T-helper 1 cell treated with Interleukin-12 subunit alpha and Interleukin-12 subunit beta and Interleukin-4 antibody, amounts not matched to agents 30 μg/mL and 1 μg/mL, for 36 hours (primary cell): Measurements from ENCODE around the gene CD2BP2.

Experiments used
- H3K27ac Mint-ChIP-seq: one replicate; pipeline ENCODE4 v1.8.0; 2021; ENCODE audit warnings: mild to moderate bottlenecking, mixed read lengths
- H3K27me3 Mint-ChIP-seq: one replicate; pipeline ENCODE4 v1.8.0; 2021; ENCODE audit warnings: low read depth, mixed read lengths
- H3K36me3 Mint-ChIP-seq: one replicate; pipeline ENCODE4 v1.8.0; 2021; ENCODE audit warnings: low read depth, mixed read lengths
- H3K4me1 Mint-ChIP-seq: one replicate; pipeline ENCODE4 v1.8.0; 2021; ENCODE audit warnings: low read depth, mixed read lengths
- H3K4me3 Mint-ChIP-seq: one replicate; pipeline ENCODE4 v1.8.0; 2021; ENCODE audit warnings: mild to moderate bottlenecking, moderate library complexity, mixed read lengths
- H3K9me3 Mint-ChIP-seq: one replicate; pipeline ENCODE4 v1.8.0; 2021; ENCODE audit warnings: mixed read lengths

The CD2BP2 gene

DNA sequence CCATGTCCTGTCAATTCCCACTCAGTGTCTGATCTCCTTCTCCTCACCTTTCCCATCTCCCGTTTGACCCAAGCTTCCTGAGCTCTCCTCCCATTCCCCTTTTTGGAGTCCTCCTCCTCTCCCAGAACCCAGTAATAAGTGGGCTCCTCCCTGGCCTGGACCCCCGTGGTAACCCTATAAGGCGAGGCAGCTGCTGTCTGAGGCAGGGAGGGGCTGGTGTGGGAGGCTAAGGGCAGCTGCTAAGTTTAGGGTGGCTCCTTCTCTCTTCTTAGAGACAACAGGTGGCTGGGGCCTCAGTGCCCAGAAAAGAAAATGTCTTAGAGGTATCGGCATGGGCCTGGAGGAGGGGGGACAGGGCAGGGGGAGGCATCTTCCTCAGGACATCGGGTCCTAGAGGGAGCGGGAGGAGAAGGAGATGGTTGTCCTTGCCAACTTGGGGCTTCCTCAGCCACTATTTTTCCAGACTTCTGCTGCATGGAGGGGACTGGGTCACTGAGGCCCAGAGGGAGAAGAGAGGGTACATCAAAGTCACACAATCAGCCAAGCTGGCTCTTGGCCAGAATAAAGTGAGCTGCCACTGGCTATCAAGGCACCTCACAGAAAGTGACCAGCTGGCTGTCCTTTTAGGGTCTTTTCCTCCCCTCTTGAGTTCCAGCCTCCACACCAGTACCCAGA, 17.1 kb upstream of the CD2BP2 start:
- H3K4me1 Mint-ChIP-seq, result peaks cover 25% of the 10 kb centered on the region
- peak overlapping the region; percentile 94 for H3K27ac Mint-ChIP-seq

GRCh38 chr16:30371248-30371816, 16.2 kb upstream of the CD2BP2 start:
- peaks cover 12% of the 10 kb centered on the region for H3K36me3 Mint-ChIP-seq
- H3K4me1 Mint-ChIP-seq, result peaks cover 30% of the 10 kb centered on the region
- H3K27me3 Mint-ChIP-seq, result no peaks in the 10 kb centered on the region
- H3K9me3 Mint-ChIP-seq, result no peaks in the 10 kb centered on the region
- peak overlapping the region; percentile 94 for H3K27ac Mint-ChIP-seq
- peak overlapping the region; percentile 84 for H3K4me3 Mint-ChIP-seq

More for the DNA sequence above, 17.1 kb upstream of the CD2BP2 start:
- H3K4me3 Mint-ChIP-seq, result peak overlapping the region; percentile 84
- no peaks in the 10 kb centered on the region for H3K27me3 Mint-ChIP-seq
- peaks cover 9% of the 10 kb centered on the region for H3K36me3 Mint-ChIP-seq
- H3K9me3 Mint-ChIP-seq, result no peaks in the 10 kb centered on the region

- Mint-ChIP-seq H3K9me3 (no peaks in the 10 kb centered on the region), H3K27ac (peak within 1 kb of the TSS; percentile 94), H3K36me3 (peaks cover 14% of the 10 kb centered on the region), H3K4me3 (peak within 1 kb of the TSS; percentile 87), H3K4me1 (peaks cover 33% of the 10 kb centered on the region), H3K27me3 (no peaks in the 10 kb centered on the region)
These were observed 15.5 kb upstream of the CD2BP2 start, which contains the start of gene TBC1D10B for GRCh38 chr16:30370456-30371247. Gene TBC1D10B (minus strand): TSS chr16:30370494. CDS start chr16:30370183, 311 bp downstream.

DNA sequence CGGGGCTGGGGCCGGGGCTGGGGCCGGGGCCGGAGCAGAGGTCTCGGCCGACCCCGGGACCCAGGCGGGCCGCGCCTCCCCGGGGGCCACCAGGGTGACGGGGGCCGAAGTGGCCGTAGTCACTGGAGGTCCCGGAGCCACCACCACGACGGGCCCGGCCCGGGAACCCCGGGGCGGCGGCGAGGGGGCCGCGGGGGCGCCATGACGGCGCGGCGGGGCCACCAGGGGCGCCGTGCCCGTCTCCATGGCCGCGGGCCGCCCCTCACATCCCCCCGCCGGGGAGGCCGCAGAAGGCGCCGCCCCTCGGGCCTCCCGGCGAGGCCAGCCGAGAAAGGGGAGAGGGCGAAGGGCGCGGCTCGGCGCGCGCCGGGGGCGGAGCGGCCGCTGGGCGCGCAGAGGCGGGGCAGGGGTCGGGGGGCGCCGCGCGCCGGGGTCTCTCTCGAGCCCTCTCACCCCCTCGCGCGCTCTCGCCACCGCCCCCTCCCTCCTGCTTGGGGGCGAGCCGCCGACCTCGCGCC, 14.9 kb upstream of the CD2BP2 start:
- Mint-ChIP-seq H3K36me3 (peaks cover 21% of the 10 kb centered on the region), H3K4me3 (peak overlapping the region; percentile 84), H3K9me3 (no peaks in the 10 kb centered on the region), H3K27me3 (no peaks in the 10 kb centered on the region), H3K4me1 (peaks cover 35% of the 10 kb centered on the region), H3K27ac (no peak overlapping the region)

DNA sequence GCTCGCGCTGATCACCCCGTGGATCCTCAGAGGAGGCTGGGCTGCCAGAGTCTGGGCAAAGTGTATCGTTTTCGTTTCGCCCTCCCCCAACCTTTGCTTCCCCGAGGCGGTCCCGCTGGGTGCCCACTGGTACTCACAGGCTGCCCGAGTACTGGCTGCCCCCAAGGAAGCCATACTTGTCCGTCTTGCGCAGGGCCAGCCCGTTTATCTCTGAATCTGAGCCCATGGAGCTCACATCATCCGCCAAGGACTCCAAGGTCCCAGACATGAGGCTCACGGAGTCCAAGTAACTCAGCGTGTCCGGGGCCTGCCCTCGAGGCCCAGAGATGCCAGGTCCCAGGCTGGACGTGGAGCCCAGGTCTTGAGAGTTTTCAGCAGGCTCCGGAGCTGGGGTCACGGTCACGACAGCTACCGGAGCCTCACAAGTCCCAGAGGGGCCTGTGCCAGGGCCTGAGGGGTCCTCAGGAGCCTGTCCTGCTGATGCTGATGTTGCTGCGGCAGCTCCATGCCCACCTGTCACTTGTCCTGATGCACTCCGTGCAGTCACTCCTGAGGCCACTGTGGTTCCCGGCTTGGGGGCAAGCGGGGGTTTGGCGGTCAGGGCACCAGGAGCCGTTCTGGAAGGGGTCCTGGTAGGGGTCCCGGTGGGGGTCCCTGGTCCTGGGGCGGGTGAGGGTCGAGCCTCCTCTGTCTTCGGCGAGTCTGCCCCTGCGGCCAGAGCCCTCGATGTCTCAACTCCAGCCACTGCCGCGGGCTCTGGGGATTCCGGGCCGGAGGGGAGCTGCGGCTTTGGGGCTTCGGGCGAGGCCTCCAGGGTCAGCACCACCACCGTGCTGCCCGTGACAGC, 14.2 kb upstream of the CD2BP2 start:
- H3K27me3 Mint-ChIP-seq, result no peaks in the 10 kb centered on the region
- H3K36me3 Mint-ChIP-seq, result peaks cover 25% of the 10 kb centered on the region
- H3K9me3 Mint-ChIP-seq, result no peaks in the 10 kb centered on the region
- H3K4me1 Mint-ChIP-seq, result peaks cover 35% of the 10 kb centered on the region
- H3K27ac Mint-ChIP-seq, result peak overlapping the region; percentile 74
- peak overlapping the region; percentile 87 for H3K4me3 Mint-ChIP-seq

GRCh38 chr16:30368792-30369090, 13.6 kb upstream of the CD2BP2 start:
- H3K36me3 Mint-ChIP-seq, result peaks cover 25% of the 10 kb centered on the region
- peaks cover 35% of the 10 kb centered on the region for H3K4me1 Mint-ChIP-seq

GRCh38 chr16:30368122-30368791, 13.1 kb upstream of the CD2BP2 start:
- peaks cover 28% of the 10 kb centered on the region for H3K36me3 Mint-ChIP-seq
- peaks cover 36% of the 10 kb centered on the region for H3K4me1 Mint-ChIP-seq

More at GRCh38 chr16:30368792-30369090, 13.6 kb upstream of the CD2BP2 start:
- Mint-ChIP-seq H3K9me3 (no peaks in the 10 kb centered on the region), H3K27me3 (no peaks in the 10 kb centered on the region), H3K4me3 (peak overlapping the region; percentile 87), H3K27ac (peak overlapping the region; percentile 74)

GRCh38 chr16:30367349-30368009, 12.4 kb upstream of the CD2BP2 start:
- peaks cover 39% of the 10 kb centered on the region for H3K4me1 Mint-ChIP-seq
- no peaks in the 10 kb centered on the region for H3K9me3 Mint-ChIP-seq

More at GRCh38 chr16:30368122-30368791, 13.1 kb upstream of the CD2BP2 start:
- Mint-ChIP-seq H3K27me3 (no peaks in the 10 kb centered on the region), H3K27ac (peak overlapping the region; percentile 74), H3K4me3 (peak overlapping the region; percentile 87), H3K9me3 (no peaks in the 10 kb centered on the region)

DNA sequence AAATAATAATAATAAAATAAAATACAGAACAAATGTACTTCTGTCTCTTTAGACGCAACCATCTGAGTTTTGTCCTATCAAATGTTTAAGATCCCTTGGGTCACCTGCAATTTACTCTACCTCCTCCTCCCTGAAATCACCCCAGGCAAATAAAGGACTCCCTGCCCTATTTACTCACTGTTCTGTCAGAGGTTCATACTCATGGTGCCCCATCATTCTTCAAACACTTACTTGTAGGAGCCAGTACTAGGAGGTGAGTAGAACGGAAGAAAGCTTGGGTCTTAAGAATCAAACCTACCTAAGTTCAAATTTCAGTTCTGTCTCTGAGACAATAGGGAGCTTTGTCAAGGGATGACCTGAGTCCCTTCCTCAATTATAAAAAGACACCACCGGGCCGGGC, 11.4 kb upstream of the CD2BP2 start:
- Mint-ChIP-seq H3K27me3 (no peaks in the 10 kb centered on the region), H3K9me3 (no peaks in the 10 kb centered on the region), H3K36me3 (peaks cover 36% of the 10 kb centered on the region), H3K4me1 (peaks cover 33% of the 10 kb centered on the region), H3K27ac (no peak overlapping the region), H3K4me3 (no peak overlapping the region)

More at GRCh38 chr16:30367349-30368009, 12.4 kb upstream of the CD2BP2 start:
- peak overlapping the region; percentile 74 for H3K27ac Mint-ChIP-seq
- peaks cover 33% of the 10 kb centered on the region for H3K36me3 Mint-ChIP-seq
- no peaks in the 10 kb centered on the region for H3K27me3 Mint-ChIP-seq
- H3K4me3 Mint-ChIP-seq, result peak overlapping the region; percentile 87

DNA sequence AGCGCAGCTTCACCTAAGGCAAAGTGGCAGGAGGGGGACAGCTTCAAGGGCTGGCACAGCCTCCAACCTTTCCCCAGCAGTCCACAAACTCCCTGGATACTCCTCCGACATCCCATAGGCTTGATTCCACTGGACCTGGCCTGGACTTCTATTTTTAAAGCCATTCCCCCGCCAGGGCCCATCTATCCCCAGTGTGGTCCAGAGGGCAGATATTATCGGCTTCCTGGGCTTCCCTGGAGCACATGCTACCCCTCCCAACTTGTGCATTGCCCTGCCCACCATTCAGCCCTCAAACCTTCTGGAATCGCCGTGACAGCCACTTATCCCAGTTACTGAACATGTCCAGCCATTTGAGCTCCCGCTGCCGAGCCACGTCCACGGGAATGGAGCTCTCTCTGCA, 10.1 kb upstream of the CD2BP2 start:
- Mint-ChIP-seq H3K27me3 (no peaks in the 10 kb centered on the region), H3K27ac (peak overlapping the region; percentile 8), H3K4me3 (no peak overlapping the region), H3K4me1 (peaks cover 31% of the 10 kb centered on the region), H3K36me3 (peaks cover 47% of the 10 kb centered on the region), H3K9me3 (no peaks in the 10 kb centered on the region)

DNA sequence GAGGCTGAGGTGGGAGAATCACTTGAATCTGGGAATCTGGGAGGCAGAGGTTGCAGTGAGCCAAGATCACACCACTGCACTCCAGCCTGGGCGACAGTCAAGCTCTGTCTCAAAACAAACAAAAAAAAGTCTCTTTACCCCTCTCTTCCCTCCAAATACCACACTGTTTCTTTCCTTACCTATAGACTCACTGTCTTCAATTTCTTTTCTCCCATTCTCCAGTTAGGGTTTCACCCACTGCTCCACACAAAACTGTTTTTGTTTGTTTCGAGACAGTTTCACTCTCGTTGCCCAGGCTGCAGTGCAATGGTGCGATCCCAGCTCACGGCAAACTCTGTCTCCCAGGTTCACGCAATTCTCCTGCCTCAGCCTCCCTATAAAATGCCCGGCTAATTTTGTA, 6.1 kb upstream of the CD2BP2 start:
- H3K4me1 Mint-ChIP-seq, result peaks cover 18% of the 10 kb centered on the region
- peaks cover 48% of the 10 kb centered on the region for H3K36me3 Mint-ChIP-seq
- no peaks in the 10 kb centered on the region for H3K27me3 Mint-ChIP-seq
- H3K9me3 Mint-ChIP-seq, result no peaks in the 10 kb centered on the region
- H3K27ac Mint-ChIP-seq, result no peak overlapping the region
- H3K4me3 Mint-ChIP-seq, result no peak overlapping the region

- Mint-ChIP-seq H3K27ac (no peak overlapping the region), H3K9me3 (no peaks in the 10 kb centered on the region), H3K27me3 (no peaks in the 10 kb centered on the region), H3K36me3 (peaks cover 44% of the 10 kb centered on the region), H3K4me3 (no peak overlapping the region), H3K4me1 (peaks cover 20% of the 10 kb centered on the region)
These were observed 4.7 kb upstream of the CD2BP2 start for GRCh38 chr16:30359871-30360170.
